G401 (cell line): ENCODE measurements around the gene DLG1. TPM values are rescaled to one million over a fixed set of nuclear protein-coding genes. Genes with fewer than 3 reads are reported as not detected.

Experiments used
- DNase-seq: peaks from one replicate; pipeline ENCODE4 v3.0.0-alpha.2; 2015; ENCODE audit warnings: low spot score
- in situ Hi-C: cut with HindIII; loops from 2 replicates; pipeline ENCODE4 v1.10.0; 2016; ENCODE audit warnings: low sequenced_read_pairs, mixed read lengths
- total RNA-seq: library from RNA; depleted of rRNA; stranded (reverse); fragments of >200 nt; shearing (Covaris generic); gene quantifications from 2 replicates; pipeline ENCODE4 v1.2.3, GENCODE V29; 2014; rRNA removed

Gene DLG1
- 28.9 and 35.0 TPM in 2 replicates for total RNA-seq

GRCh38 chr3:197298341-197298944, at the start of gene DLG1:
DLG1 (minus strand) TSS chr3:197298612; CDS start chr3:197297204, 1,408 bp downstream.
- peak; percentile 72 for DNase-seq
- in situ Hi-C loops, result no loop called here

GRCh38 chr3:197348014-197348413, 49.6 kb upstream of the DLG1 start:
- in situ Hi-C loops, result no loop called here
- DNase-seq, result no peak

GRCh38 chr3:197345390-197345789, 47.0 kb upstream of the DLG1 start:
- in situ Hi-C loops, result no loop called here
- no peak for DNase-seq

- in situ Hi-C loops, result no loop called here
- DNase-seq, result no peak
Observed at GRCh38 chr3:197344582-197345318, 46.3 kb upstream of the DLG1 start.

GRCh38 chr3:197343656-197344408, 45.4 kb upstream of the DLG1 start:
- in situ Hi-C loops, result no loop called here
- DNase-seq, result peak; percentile 36

DNA sequence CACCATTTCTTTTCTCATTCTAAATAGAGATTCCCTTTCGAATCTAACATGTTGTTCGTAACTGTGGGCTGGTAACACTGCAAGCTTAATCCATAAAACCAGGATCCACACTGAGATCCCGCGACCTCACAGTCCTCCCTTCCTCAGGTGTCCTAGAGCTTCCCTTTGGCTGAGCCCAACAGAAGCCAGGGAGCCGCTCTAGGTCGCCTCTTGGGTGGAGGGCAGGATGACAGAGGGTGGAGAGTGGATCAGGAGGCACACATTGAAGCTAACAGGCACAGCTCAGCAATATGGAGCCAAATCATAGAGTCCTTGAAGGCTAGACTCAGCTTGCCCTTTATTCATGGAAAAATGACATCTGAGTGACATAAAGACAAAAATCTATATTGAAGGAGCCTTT, 44.7 kb upstream of the DLG1 start:
- in situ Hi-C loops, result no loop called here
- no peak for DNase-seq

- DNase-seq, result no peak
- in situ Hi-C loops, result no loop called here
Observed at GRCh38 chr3:197340521-197340871, 42.1 kb upstream of the DLG1 start.

GRCh38 chr3:197339841-197340520, 41.6 kb upstream of the DLG1 start:
- in situ Hi-C loops, result no loop called here
- no peak for DNase-seq

- no peak for DNase-seq
Observed at GRCh38 chr3:197338586-197338985, 40.2 kb upstream of the DLG1 start.

GRCh38 chr3:197337656-197338055, 39.2 kb upstream of the DLG1 start:
- DNase-seq, result no peak
- in situ Hi-C loops, result no loop called here

More at GRCh38 chr3:197338586-197338985, 40.2 kb upstream of the DLG1 start:
- in situ Hi-C loops, result no loop called here

DNA sequence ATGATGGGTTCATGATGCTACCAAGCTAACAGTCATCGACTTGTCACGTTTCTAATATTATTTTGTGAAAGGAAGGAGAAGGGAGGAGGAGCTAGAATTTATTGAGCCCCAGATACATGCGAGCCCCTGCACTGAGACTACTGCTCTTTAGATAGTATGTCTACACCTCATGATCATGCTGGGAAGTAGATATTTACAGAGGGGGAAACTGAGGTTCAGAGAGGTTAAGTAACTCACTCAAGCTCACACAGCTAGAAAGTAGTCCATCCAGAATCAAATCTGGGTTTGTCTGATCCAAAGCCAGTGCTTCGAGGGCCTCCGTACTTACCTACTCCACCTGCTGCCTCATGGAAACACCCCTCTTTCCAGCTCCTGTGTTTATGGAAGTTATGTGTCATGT, 38.8 kb upstream of the DLG1 start:
- DNase-seq, result no peak
- in situ Hi-C loops, result no loop called here

GRCh38 chr3:197336348-197336747, 37.9 kb upstream of the DLG1 start:
- DNase-seq, result no peak
- in situ Hi-C loops, result no loop called here

GRCh38 chr3:197335428-197336132, 37.2 kb upstream of the DLG1 start:
- in situ Hi-C loops, result no loop called here
- DNase-seq, result no peak

GRCh38 chr3:197333901-197334639, 35.7 kb upstream of the DLG1 start:
- in situ Hi-C loops, result no loop called here
- DNase-seq, result no peak

GRCh38 chr3:197331131-197331530, 32.7 kb upstream of the DLG1 start:
- in situ Hi-C loops, result no loop called here
- peak; percentile 35 for DNase-seq

GRCh38 chr3:197329382-197329781, 31.0 kb upstream of the DLG1 start:
- in situ Hi-C loops, result no loop called here
- no peak for DNase-seq

DNA sequence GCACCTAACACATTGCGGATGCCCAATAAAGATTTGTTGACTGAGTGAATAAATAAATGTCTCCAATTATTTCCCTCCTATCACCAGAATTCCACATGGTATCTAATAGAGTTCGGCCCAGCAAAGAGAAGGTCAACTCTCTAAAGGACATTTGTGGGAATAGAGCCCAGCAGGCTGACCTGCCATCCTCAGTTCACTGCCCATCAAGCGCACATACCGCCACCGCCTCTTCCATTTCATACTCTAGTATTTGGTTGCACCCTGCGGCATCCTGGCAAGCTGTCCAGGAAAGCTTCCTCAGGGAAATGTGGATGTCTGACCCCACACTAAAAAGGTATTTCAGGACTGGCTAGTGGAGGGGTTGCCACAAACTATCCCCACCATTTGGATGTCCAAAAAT, 29.8 kb upstream of the DLG1 start:
- in situ Hi-C loops, result no loop called here

GRCh38 chr3:197327701-197328100, 29.3 kb upstream of the DLG1 start:
- no peak for DNase-seq
- in situ Hi-C loops, result no loop called here

More for the DNA sequence above, 29.8 kb upstream of the DLG1 start:
- no peak for DNase-seq
